ENCODE measurements around the gene CHST3.

The CHST3 gene

DNA sequence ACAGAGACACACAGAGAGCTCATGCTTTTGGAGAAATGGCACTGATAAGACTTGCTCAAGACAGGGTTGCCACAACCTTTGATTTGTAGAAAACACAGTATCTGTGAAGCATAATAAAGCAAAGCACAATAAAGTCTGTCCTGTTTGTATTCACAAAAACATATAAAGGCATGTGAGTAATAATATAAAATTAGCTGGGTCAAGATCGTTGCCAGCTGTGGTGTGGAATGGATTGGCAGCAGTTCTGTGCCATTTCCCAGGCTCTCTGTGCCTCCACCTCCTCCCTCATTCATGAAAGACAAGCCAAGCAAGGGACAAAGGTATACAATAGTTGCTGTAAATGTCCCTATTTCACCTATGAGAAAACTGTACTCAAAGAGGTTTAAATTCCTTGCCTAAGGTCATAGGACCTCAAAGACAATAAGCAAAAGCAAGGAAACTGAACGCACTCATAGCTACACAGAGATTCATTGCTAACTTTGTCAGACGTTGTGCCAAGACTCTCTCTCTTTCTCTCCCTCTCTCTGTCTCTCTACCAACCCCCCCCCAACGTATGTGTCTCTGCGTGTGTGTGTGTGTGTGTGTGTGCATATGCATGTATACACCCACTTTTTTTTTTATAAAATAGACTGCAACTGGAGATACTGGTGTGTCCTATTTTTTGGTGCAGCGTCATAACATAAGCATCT, 31.8 kb downstream of the CHST3 start:
- DNase-seq = no peak

GRCh38 chr10:71996592-71997371, 32.6 kb downstream of the CHST3 start:
- DNase-seq = no peak

- no peak for DNase-seq
These were observed 34.1 kb downstream of the CHST3 start for GRCh38 chr10:71998119-71998839.

DNA sequence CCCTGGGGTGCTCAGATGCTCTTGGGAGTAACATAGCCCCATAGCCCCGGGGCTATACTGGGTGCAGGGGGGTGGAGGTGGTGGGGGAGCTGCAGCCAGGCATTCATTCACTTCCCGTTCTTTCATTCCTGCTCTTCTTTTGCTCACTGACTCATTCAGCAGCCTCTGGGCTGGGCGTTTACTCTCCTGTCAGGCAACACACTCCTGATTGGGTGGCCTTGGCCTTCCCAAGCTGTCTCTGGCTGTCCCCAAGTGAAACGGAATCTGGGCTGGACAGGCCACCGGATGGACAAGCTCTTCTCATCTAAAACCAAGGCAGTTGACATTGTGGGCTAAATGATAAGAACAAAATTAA, 34.6 kb downstream of the CHST3 start:
- DNase-seq = peak; percentile 71

DNA sequence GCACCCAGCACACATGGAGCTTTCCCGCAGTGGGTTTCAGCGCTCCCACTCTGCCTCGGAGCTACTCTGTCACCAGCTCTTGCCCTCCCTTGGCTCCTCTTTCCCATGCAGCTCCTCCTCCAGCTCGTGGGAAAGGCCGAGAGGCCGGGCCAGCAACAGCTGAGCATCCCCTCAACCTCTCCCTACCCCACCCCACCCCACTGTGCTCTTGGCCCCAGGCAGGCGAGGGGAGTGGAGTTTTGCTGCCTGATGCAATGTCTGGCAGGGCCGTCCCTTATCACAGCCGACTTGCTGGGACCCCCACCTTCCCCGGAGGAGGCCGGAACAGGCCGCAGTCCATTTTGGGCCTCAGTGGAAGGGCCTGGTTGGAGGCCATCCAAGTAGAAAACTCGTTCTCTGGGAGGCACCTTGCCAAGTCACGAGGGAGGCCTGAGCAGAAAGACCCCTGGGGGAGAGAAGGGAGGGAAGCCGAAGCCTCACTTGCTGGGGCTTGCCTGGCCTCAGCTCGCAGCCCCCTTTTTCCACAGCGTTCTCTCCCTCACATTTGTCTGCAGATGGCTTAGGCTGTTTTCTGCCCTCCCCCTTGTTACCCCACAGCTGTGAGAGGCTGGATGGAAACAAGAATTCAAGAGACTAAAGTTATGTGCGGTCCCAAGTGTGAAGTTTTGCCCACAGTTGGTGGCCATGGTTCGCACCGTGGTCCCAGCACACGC, 35.3 kb downstream of the CHST3 start:
- peak; percentile 78 for DNase-seq

- DNase-seq = no peak
These were observed 36.2 kb downstream of the CHST3 start for GRCh38 chr10:72000073-72001032.

- DNase-seq = no peak
These were observed 36.8 kb downstream of the CHST3 start for GRCh38 chr10:72001033-72001395.

GRCh38 chr10:72002354-72003295, 38.4 kb downstream of the CHST3 start:
- no peak for DNase-seq

DNA sequence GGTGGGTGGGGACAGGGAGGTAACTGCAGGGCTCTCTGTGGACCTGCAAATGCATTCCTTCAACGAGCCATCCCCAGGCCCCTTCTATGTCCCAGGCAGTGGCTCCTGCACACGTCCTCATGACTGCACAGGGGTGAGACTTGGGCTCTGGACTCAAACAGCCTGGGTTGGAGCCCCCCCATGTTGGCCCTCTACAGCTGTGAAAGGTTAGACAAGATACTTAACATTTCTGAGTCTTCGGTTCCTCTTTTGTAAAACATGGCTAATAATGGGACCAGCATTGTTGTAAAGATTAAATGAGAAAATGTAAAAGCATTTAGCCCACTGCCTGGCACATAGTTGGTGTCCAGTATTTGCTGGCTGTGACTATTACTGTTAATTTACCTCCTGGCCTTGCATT, 41.8 kb downstream of the CHST3 start:
- DNase-seq = no peak

DNA sequence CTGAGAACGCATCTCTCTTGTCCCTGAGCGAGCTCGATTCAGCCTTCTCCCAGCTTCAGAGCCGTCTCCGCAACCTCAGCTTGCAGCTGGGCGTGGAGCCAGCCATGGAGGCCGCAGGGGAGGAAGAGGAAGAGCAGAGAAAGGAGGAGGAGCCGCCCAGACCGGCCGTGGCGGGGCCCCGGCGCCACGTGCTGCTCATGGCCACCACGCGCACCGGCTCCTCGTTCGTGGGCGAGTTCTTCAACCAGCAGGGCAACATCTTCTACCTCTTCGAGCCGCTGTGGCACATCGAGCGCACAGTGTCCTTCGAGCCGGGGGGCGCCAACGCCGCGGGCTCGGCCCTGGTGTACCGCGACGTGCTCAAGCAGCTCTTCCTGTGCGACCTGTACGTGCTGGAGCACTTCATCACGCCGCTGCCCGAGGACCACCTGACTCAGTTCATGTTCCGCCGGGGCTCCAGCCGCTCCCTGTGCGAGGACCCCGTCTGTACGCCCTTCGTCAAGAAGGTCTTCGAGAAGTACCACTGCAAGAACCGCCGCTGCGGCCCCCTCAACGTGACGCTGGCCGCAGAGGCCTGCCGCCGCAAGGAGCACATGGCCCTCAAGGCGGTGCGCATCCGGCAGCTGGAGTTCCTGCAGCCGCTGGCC, 43.2 kb downstream of the CHST3 start:
- DNase-seq = no peak

GRCh38 chr10:72008096-72008981, 44.1 kb downstream of the CHST3 start:
- DNase-seq = no peak

- DNase-seq = no peak
These were observed 44.8 kb downstream of the CHST3 start for GRCh38 chr10:72009051-72009424.

GRCh38 chr10:72009425-72010081, 45.4 kb downstream of the CHST3 start:
- peak; percentile 96 for DNase-seq

DNA sequence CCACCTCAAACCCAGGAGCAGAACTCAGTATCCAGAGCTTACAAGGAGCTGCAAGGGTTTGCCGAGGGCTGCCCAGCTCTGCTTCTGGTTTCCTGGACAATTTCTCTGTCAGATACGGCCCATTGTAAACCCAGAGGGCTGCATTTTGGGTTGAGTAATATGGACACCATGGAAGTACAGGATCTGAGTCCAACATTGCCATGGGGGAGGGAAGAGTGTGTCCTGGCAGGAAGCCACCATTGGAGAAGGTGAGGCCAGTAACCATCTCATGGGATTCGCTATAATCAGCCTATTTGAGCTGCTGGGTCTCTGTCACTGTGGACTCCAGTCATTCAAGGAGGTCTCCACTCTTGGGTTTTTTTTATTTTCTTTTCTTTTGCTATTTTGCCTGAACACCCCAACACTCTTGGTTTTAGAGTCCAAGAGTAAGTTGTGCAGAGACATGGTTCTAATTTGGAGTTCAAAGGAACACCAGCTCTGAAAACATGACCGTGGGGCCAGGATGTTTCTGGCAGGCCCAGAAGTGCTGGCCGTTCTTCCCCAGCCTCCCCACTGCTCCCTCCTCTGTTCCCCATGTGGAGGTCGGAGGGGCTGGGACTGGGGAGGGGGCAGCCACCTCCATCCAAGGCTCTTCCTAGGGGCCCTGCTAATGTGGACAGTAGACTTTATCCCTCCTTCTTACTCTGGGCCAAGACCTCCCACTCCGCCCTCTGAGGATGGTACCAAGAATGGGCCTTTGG, 46.2 kb downstream of the CHST3 start:
- no peak for DNase-seq

GRCh38 chr10:72011016-72011415, 46.8 kb downstream of the CHST3 start:
- DNase-seq = no peak

GRCh38 chr10:72011468-72011867, 47.3 kb downstream of the CHST3 start:
- DNase-seq = no peak

GRCh38 chr10:72011976-72012512, 47.8 kb downstream of the CHST3 start:
- no peak for DNase-seq

- DNase-seq = no peak
These were observed 48.6 kb downstream of the CHST3 start for GRCh38 chr10:72012796-72013195.

Data from fibroblast of upper back skin (primary cell).